GM12878 (cell line): Measurements from ENCODE around the gene ATP2C2. TPM values are rescaled to one million over a fixed set of nuclear protein-coding genes. Genes with fewer than 3 reads are reported as not detected.

Experiments used
- BRCA1 ChIP-seq: IDR thresholded peaks from 2 replicates; pipeline ENCODE4 v1.6.1; 2011; ENCODE audit warnings: low read depth, low read length, improper control_type of control experiment
- LARP7 ChIP-seq: fragments of 450-650 bp; IDR thresholded peaks from 2 replicates; pipeline ENCODE4 v1.6.1; 2017; ENCODE audit warnings: mild to moderate bottlenecking
- MEF2A ChIP-seq: IDR thresholded peaks from 2 replicates; pipeline ENCODE4 v1.6.1; 2011; ENCODE audit warnings: low read depth, mild to moderate bottlenecking, low read length, moderate library complexity; ENCODE audit not compliant: insufficient read depth
- PML ChIP-seq: IDR thresholded peaks from 2 replicates; pipeline ENCODE4 v1.6.1; 2012; ENCODE audit warnings: low read length, inconsistent platforms
- RUNX3 ChIP-seq: IDR thresholded peaks from 2 replicates; pipeline ENCODE4 v1.6.1; 2012; ENCODE audit warnings: low read length, inconsistent platforms
- polyA plus RNA-seq, 11 experiments: library from polyadenylated mRNA; depleted of rRNA in 4 of 11; unstranded in 6 of 11; stranded (reverse) in 5 of 11; fragments of >200 nt; fragmentation: Nextera tagmentation in 4 of 11; fragmentation: Illumina TruSeq in 1 of 11; extraction: Ambion mirVana in 4 of 11; extraction: Trizol in 1 of 11; gene quantifications; 1 replicate in 1 of 11; 2 replicates in 10 of 11; pipeline versions ENCODE4 v1.2.1 to v1.2.3, GENCODE V29; 2011 to 2016; ENCODE audit warnings: inconsistent platforms in 2 of 11, missing spikeins in 2 of 11, low read depth in 1 of 11
- total RNA-seq, 4 experiments: library from RNA; depleted of rRNA in 3 of 4; stranded (reverse); fragments of >200 nt in 3 of 4; fragmentation: Illumina TruSeq in 1 of 4; extraction: Trizol in 1 of 4; gene quantifications; 2 replicates each; pipeline versions ENCODE4 v1.2.1 to v1.2.3, GENCODE V29; 2013 to 2021
- TF ChIP-seq, protein P1 (sequence below): fragments of 450-650 bp; IDR thresholded peaks from 2 replicates; pipeline ENCODE4 v1.6.1; 2016; ENCODE audit warnings: mild to moderate bottlenecking, moderate library complexity, borderline replicate concordance
- TF ChIP-seq, protein P2 (sequence below): IDR thresholded peaks from 2 replicates; pipeline ENCODE4 v1.6.1; 2011; ENCODE audit warnings: mild to moderate bottlenecking, low read depth, low read length, moderate library complexity; ENCODE audit not compliant: insufficient replicate concordance

ATP2C2 gene
- total and polyA plus RNA-seq, 10 of the 15 experiments (the other 5 are each of a cell fraction or from before 2014, with no cell fraction given), result 0.05 to 0.19 TPM; not detected in 8

DNA sequence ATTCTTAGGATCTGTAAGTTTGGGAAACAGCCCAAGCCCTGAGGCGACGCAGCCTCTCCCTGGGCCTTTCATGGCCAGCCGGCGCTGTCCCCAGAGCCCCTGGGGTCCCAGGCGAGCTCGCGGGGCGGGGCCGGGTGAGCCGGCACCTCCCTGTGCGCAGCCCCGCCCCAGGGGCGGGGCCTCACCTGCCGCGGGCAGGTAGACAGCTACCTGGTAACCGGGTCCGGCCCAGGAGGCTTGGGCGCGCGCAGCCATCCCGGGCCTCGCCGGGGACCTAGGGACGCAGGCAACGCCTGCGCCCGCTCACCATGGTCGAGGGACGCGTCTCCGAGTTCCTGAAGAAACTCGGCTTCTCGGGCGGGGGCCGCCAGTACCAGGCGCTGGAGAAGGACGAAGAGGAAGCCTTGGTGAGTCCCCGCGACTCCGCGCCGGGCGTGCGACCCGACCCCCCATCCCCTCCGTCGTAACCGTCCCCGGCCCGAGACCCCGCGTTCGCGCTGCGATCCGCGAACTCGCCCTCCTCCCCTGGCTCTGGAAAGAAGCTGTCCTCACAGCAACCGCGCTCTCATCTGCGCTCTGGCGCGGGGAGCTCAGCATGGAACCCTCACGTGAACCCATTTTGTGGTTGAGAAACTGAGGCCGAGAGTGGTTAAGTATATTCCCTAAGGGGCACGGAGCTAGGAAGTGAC, at the start of gene ATP2C2 (continued):
- TF ChIP-seq, protein P1, sequence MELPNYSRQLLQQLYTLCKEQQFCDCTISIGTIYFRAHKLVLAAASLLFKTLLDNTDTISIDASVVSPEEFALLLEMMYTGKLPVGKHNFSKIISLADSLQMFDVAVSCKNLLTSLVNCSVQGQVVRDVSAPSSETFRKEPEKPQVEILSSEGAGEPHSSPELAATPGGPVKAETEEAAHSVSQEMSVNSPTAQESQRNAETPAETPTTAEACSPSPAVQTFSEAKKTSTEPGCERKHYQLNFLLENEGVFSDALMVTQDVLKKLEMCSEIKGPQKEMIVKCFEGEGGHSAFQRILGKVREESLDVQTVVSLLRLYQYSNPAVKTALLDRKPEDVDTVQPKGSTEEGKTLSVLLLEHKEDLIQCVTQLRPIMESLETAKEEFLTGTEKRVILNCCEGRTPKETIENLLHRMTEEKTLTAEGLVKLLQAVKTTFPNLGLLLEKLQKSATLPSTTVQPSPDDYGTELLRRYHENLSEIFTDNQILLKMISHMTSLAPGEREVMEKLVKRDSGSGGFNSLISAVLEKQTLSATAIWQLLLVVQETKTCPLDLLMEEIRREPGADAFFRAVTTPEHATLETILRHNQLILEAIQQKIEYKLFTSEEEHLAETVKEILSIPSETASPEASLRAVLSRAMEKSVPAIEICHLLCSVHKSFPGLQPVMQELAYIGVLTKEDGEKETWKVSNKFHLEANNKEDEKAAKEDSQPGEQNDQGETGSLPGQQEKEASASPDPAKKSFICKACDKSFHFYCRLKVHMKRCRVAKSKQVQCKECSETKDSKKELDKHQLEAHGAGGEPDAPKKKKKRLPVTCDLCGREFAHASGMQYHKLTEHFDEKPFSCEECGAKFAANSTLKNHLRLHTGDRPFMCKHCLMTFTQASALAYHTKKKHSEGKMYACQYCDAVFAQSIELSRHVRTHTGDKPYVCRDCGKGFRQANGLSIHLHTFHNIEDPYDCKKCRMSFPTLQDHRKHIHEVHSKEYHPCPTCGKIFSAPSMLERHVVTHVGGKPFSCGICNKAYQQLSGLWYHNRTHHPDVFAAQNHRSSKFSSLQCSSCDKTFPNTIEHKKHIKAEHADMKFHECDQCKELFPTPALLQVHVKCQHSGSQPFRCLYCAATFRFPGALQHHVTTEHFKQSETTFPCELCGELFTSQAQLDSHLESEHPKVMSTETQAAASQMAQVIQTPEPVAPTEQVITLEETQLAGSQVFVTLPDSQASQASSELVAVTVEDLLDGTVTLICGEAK, result no peak
- TF ChIP-seq MEF2A (no peak), PML (no peak), BRCA1 (no peak), RUNX3 (no peak), LARP7 (no peak)
- TF ChIP-seq, protein P2, sequence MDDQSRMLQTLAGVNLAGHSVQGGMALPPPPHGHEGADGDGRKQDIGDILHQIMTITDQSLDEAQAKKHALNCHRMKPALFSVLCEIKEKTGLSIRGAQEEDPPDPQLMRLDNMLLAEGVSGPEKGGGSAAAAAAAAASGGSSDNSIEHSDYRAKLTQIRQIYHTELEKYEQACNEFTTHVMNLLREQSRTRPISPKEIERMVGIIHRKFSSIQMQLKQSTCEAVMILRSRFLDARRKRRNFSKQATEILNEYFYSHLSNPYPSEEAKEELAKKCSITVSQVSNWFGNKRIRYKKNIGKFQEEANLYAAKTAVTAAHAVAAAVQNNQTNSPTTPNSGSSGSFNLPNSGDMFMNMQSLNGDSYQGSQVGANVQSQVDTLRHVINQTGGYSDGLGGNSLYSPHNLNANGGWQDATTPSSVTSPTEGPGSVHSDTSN, result no peak
